ENCODE measurements around the gene NUDT19.
"Not testable (repeated sequence)": the region's sequence is repeated elsewhere in the genome, so short reads cannot be mapped to it uniquely, and the experiment has no call there.

NUDT19 gene

DNA sequence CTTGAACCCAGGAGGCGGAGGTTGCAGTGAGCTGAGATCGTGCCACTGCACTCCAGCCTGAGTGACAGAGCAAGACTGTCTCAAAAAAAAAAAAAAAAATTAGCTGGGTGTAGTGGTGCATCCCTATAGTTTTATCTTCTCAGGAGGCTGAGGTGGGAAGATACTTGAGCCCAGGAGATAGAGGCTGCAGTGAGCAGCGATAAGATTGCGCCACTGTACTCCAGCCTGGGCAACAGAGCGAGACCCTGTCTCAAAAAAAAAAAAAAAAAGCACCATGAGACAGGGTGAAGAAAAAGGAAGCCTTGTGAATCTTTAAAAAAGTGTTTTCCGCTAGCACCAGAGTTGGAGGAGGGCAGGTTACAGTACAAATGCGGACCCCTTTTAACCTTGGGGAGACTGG lies 24.6 kb downstream of the NUDT19 start:
- DNase-seq: not testable (repeated sequence)

DNA sequence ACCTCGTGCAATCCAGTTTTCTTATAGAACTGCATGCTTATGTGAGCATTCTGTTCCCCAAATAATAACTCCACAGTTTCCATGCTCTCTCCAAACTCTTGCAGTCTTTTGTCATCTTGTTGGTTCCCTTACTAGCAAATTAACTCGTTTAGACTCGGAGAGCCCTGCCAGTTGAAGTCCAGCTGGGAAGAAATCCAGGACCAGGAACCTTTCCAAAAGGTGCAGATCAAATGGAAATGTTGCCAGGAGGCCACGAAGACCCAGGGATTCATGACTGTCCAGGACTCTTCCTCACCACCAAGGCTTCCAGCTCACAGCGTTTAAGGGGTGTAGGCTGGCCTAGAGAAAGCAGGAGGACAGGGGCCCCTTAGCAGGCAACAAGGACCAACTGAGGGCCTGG lies 25.9 kb downstream of the NUDT19 start:
- DNase-seq: peak in 1 of 14 donors; percentile 24

DNA sequence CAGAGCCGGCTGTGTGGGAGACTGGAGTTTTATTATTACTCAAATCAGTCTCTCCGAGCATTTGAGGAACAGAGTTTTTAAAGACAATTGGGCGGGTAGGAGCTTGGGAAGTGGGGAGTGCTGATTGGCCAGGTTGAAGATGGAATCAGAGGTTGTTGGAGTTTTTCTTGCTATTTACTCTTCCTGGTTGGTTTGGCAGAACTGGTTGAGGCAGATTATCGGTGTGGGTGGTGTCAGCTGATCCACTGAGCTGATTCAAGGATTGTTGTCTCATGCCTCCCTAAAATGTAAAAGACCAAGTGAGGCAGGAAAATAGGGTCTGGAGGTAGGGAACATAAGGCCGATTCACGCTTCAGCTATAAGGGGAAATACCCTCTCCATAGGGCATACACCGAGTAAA lies 26.7 kb downstream of the NUDT19 start:
- DNase-seq: no peak

DNA sequence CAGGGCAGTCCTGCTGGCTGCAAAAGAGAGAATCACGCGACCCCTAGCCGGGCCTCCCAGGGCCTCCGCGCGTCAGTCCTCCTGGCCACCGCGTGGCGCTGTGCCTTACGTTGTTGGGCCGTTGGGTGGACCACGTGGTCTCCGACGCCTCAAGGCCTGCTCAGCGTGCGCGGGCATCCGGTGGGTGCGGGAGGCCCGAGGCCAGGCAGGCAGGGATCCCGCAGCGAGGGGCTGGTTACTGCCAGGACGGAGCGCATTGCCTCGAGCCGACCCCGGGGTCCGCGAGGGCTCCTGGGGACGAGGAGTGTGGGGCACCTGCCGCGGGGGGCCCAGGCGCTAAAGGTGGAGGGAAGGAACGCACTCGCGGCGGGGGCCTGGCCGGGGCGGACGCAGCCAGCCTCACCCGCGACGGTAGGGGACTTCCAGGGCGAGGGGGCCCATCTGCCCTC lies 28.0 kb downstream of the NUDT19 start, which contains the start of gene TDRD12:
Gene TDRD12 (plus strand): TSS at position 157 of the 449 bp plus-strand sequence. CDS start 306 bp downstream, outside the sequence.
- no peak for DNase-seq

DNA sequence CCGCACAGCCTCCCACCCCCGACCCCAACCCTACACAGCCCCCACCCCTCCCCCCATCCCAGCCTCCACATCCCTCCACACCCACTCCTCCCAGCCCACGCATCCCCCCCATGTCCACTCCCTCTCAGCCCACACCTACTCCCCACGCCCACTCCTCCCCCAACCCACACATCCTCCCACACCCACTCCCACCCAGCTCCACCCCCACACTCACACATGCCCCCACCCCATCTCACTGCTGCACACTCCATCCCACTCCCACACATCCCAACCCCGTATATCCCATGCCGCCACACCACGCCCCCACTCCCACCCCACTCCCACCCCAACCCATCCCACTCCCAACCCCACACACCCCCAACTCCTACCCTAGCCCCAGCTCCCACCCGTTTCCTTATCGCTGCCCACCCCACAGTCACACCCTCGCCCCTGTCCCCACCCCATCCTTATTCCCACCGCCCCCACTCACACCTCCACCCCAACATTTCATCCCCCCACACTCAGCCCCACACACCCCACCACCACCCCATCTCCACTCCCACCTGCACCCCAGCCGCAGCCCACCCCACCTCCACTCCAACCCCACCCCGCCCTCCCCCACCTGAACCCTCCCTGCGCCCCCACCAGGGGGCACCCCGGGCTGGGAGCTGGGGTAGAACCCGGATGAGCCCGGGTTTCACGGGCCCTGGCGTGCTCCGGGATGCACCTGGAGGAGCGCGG lies 28.8 kb downstream of the NUDT19 start:
- DNase-seq: no peak

DNA sequence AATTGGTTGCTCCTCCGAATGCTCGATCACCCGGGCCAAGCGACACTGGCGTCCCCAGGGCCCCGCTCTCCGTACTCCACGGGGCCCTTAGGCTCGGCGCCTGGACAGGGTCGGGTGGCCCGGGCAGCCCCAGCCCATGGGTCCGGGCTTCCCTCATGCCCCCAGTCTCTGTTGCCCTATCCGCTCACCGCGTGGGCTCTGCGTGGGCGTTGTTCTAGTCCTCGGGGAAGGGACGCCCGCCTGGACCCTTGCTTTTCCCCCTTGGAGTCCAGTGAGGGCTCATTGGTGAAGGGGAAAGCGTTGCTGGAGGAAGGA lies 29.3 kb downstream of the NUDT19 start:
- no peak for DNase-seq

DNA sequence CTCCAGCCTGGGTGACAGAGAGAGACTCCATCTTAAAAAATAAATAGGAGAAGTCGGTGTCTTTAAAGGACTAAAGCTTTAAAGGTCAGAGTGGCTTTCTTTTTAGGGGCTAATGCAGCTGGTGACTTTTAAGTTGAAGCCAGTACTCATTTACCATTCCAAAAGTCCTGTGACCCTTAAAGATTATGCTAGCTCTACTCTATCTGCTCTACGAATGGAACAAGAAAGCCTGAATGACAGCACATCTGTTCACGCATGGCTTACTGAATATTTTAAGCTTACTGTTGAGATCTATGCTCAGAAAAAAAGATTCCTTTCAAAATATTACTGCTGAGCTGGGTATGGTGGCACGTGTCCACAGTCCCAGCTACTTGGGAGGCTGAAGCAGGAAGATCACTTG lies 44.3 kb downstream of the NUDT19 start:
- DNase-seq: no peak

DNA sequence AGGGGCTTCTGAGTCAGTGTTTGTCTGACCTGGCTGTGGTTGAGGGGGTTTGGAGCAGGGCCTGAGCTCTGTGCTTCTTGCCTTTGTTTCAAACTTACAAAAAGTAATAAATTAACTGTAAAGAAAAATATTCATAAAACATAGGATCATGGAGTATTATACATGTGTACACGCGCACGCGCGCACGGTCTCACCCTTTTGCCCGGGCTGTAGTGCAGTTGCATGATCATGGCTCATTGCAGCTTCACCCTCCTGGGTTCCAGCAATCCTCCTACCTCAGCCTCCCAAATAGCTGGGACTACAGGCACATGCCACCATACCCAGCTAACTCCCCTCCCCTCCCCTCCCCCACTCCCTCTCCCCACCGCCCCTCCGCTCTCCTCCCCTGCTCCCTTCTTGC lies 51.4 kb downstream of the NUDT19 start:
- no peak for DNase-seq

DNA sequence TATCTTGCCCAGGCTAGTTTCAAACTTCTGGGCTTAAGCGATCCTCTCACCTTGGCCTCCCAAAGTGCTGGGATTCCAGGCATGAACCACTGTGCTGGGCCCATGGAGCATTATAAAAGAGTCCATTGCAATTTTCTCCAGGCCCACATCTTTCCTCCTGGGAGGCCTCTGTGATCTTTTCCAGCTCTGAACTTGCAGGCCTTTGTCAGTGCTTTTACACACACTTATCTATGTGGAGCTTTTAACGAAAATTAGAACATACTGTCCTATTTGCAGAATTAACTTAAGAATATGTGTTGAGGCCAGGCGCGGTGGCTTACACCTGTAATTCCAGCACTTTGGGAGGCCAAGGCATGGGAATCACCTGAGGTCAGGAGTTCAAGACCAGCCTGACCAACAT lies 51.8 kb downstream of the NUDT19 start:
- no peak for DNase-seq

DNA sequence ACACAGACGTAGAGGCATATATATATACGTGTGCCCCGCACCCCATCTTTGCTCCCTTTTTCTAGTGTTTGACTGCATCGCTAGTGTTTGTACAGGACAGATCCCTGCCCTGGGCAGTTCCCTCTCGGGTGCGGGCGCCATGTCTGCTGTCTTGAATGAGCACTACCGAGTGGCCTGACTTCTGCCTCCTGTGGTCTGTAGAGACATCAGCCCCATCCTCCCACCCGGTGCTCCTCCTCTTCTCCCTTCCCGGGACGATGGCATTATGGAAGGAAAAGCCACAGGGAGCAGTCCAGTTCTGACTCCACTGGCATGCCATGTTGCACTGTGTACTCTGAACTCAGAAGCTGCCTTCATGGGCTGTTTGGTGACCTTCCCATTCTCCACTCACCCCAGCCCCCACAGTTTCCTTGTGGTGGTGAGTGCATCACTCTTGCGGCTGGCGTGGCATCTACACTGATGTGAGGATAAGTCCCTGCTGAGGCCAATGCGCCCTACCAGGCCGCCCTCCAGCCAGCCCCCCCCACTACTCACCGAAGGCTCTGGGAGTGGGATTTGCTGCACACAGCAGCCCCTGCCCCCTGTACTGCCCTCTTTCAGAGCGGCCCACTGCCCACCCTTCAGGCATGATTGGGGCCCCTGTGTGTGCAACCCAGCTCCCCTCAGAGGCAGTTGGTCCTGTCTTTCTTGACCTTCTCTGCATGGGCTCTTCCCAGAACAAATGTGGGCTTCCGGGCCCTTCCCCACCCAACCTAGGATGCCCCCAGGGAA lies 53.1 kb downstream of the NUDT19 start:
- DNase-seq: no peak

DNA sequence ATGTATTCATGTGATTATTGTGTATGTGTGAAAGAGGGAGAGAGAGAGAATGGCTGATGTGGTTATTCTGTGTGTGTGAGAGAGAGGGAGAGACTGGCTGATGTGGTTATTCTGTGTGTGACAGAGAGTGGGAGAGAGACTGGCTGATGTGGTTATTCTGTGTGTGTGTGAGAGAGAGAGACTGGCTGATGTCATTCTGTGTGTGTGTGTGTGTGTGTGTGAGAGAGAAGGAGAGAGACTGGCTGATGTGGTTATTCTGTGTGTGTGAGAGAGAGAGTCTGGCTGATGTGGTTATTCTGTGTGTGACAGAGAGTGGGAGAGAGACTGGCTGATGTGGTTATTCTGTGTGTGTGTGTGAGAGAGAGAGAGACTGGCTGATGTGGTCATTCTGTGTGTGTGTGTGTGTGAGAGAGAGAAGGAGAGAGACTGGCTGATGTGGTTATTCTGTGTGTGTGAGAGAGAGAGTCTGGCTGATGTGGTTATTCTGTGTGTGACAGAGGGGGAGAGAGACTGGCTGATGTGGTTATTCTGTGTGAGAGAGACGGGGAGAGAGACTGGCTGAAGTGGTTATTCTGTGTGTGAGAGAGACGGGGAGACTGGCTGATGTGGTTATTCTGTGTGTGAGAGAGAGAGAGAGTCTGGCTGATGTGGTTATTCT lies 54.1 kb downstream of the NUDT19 start:
- DNase-seq: not testable (repeated sequence)

DNA sequence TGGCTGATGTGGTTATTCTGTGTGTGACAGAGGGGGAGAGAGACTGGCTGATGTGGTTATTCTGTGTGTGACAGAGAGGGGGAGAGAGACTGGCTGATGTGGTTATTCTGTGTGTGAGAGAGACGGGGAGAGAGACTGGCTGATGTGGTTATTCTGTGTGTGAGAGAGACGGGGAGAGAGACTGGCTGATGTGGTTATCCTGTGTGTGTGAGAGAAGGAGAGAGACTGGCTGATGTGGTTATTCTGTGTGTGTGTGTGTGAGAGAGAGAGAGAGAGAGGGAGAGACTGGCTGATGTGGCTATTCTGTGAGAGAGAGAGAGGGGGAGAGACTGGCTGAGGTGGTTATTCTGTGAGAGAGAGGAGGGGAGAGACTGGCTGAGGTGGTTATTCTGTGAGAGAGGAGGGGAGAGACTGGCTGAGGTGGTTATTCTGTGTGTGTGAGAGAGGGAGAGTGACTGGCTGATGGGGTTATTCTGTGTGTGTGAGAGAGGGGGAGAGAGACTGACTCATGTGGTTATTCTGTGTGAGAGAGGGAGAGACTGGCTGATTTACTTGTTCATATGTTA lies 55.1 kb downstream of the NUDT19 start:
- DNase-seq: not testable (repeated sequence)

DNA sequence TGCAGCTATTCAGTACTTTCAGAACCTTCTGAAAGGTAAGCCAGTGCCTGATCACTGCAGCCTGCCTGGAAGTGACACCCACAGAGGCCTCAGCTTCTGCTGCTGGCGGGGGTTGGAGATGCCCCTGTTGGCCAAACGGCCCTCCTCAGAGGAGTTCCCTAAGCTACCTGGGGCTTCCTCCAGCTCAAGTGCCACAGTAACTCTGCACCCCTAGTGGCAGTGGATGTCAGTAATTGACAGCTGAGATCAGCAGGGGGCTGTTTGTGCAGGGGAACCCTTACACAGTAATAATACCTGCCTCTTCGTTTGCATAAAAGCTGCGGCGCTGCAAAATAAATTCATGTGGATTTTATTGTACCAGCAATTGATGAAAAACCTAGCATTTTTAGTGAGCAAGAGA lies 56.9 kb downstream of the NUDT19 start:
- DNase-seq: no peak

DNA sequence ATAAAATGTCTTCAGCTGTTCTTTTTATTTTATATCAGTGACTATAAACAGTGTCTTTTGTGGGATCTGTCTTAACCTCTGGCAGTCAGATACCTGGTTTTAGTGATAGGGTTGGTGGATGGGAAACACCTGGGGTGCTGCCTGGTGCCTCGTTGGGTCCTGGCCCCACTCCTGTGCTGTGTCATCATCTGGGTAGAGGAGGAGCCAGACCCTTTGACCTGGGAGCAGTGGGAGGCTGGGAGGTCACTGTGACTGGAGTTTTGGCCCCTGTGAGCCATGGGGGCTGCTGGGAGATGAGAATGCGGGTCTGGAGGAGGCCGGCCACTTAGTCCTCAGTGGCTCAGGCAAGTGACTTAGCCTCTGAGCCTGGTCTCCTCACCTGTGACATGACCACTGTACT lies 57.3 kb downstream of the NUDT19 start:
- no peak for DNase-seq

DNA sequence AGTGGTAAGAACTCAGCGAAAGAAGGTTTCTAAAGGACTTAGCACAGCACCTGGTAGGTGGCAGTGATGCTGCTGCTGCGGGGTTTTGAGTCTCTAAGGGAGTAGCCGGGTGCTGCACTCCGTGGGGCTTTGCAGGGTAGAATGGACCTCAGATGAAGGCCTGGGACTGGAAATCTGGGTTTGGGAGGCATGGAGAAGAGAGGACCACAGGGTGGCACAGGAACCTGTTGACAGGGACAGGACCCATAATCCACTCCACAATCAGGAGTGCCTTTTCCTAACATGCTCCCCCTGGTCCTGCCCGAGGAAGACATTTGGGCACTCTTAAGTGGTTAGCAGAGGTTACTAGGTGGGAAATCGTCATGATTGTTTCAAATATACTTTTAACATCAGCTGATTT lies 57.7 kb downstream of the NUDT19 start:
- no peak for DNase-seq

DNA sequence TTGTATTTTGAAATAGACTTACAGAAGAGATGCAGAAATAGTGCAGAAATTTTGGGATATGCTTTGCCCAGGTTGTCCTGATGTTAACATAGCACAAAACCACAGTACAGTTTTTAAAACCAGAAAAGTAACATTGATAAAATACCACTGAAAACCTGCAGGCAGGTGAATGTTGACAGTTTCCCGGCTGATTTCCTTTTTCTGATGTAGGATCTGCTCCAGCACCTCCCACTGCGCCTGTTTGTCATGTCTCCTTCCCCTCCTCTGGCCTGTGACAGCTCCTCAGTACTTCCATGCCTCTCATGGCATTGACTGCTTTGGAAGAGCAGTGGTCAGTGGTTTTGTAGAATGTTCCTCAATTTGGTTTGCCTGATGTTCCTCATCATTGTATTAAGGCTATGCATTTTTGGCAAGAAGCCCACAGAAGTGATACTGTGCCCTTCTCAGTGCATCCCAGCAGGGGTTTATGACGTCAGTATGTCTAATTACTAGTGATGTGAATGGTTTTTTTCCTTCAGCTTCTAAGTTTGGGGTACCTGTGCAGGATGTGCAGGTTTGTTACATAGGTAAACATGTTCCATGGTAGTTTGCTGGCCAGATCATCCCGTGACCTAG lies 58.9 kb downstream of the NUDT19 start:
- DNase-seq: no peak

DNA sequence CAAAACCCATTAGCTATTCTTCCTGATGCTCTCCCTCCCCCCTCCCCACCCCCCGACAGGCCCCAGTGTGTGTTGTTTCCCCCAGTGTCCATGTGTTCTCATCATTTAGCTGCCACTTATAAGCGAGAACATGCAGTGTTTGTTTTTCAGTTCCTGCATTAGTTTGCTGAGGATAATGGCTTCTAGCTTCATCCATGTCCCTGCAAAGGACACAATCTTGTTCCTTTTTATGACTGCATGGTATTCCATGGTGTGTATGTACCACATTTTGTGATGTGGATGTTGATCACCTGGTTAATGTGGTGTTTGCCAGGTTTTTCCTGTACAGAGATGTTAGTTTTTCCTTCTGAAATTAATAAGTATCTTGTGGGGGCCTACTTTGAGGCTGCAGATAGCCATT lies 59.4 kb downstream of the NUDT19 start:
- no peak for DNase-seq

DNA sequence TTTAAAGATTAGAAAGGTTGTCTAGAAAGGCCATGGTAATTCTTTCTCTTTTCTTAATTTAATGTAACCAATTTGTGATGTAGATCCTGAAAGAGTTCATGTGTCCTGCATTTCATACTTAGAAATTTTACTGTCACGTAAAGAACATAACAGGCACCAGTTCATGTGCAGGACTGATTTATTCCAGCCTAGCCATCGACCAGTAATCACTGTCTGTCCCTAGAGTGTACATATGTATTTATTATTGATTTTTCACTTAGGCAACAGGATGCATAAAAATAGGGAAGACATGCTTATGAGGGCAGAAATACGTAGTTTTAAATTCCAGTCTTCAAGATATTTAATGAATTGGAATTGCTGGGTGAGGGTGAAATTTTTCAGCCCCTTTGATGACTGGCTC lies 65.6 kb downstream of the NUDT19 start:
- DNase-seq: no peak

Data from C1 segment of cervical spinal cord (tissue), 14 donors.